ENCODE measurements around the gene PLEKHB2.
"Not testable (repeated sequence)": the region's sequence is repeated elsewhere in the genome, so short reads cannot be mapped to it uniquely, and the experiment has no call there.

The PLEKHB2 gene

GRCh38 chr2:131113566-131114227 lies 8.6 kb downstream of the PLEKHB2 start:
- Histone ChIP-seq H3K9me3 (ENCODE audit: control extremely low read depth in 1 of 5, control insufficient read depth in 4 of 5, insufficient read depth in 2 of 5, low read depth in 1 of 5, low read length in 4 of 5) (peaks cover 0 to 9% (median 2%) of the 10 kb centered on the region in 5 experiments), H3K27me3 (replicated peaks in 2 of 5; ENCODE audit: control insufficient read depth in 4 of 5, insufficient read depth in 5 of 5, low read length in 4 of 5) (no peaks in the 10 kb centered on the region), H3K4me3 (ENCODE audit: control insufficient read depth in 1 of 7, extremely low read depth in 1 of 7, insufficient read depth in 4 of 7, low read depth in 2 of 7, low read length in 6 of 7) (no peak overlapping the region), H3K27ac (ENCODE audit: insufficient read depth in 1 of 2, low read depth in 1 of 2, low read length in 2 of 2, poor library complexity in 1 of 2, severe bottlenecking in 2 of 2) (no peak overlapping the region), H3K36me3 (ENCODE audit: control insufficient read depth in 4 of 4, insufficient read depth in 4 of 4, low read length in 3 of 4) (peaks cover 0 to 27% (median 16%) of the 10 kb centered on the region in 4 experiments), H3K4me1 (ENCODE audit: control extremely low read depth in 1 of 4, control insufficient read depth in 4 of 4, insufficient read depth in 4 of 4, low read length in 3 of 4) (peaks cover 2 to 14% (median 10%) of the 10 kb centered on the region in 4 experiments)
- DNase-seq: no peak
- WGBS (ENCODE audit: insufficient coverage): 93% methylated on average over 6 of the region's 7 CpGs
- CTCF ChIA-PET: interaction anchor here (1.3 to 1.7 kb wide), 3 partner anchors 9 to 21 kb away, joined by 3 to 8 read pairs (median 4); partner anchors contain the start of gene PLEKHB2
- POLR2A ChIA-PET: no interaction called here

GRCh38 chr2:131114950-131115349 lies 9.8 kb downstream of the PLEKHB2 start:
- WGBS (ENCODE audit: insufficient coverage): 100% methylated on average over 3 of the region's 3 CpGs
- POLR2A ChIA-PET; H3K9me3 ChIP-seq (ENCODE audit: control extremely low read depth in 1 of 5, control insufficient read depth in 4 of 5, insufficient read depth in 2 of 5, low read depth in 1 of 5, low read length in 4 of 5); H3K27me3 ChIP-seq (replicated peaks in 2 of 5; ENCODE audit: control insufficient read depth in 4 of 5, insufficient read depth in 5 of 5, low read length in 4 of 5); H3K27ac ChIP-seq (ENCODE audit: insufficient read depth in 1 of 2, low read depth in 1 of 2, low read length in 2 of 2, poor library complexity in 1 of 2, severe bottlenecking in 2 of 2); H3K4me3 ChIP-seq (ENCODE audit: control insufficient read depth in 1 of 7, extremely low read depth in 1 of 7, insufficient read depth in 4 of 7, low read depth in 2 of 7, low read length in 6 of 7): not testable (repeated sequence)
- DNase-seq: peak in 2 of 3 donors; percentile 12 to 46
- peaks cover 0 to 22% (median 16%) of the 10 kb centered on the region in 4 experiments for H3K36me3 ChIP-seq (ENCODE audit: control insufficient read depth in 4 of 4, insufficient read depth in 4 of 4, low read length in 3 of 4)
- peaks cover 2 to 14% (median 10%) of the 10 kb centered on the region in 4 experiments for H3K4me1 ChIP-seq (ENCODE audit: control extremely low read depth in 1 of 4, control insufficient read depth in 4 of 4, insufficient read depth in 4 of 4, low read length in 3 of 4)
- CTCF ChIA-PET: interaction anchor here (1.3 kb wide), 1 partner anchor 8 kb away, joined by 3 read pairs; no protein-coding TSS in a partner anchor

- Histone ChIP-seq H3K27me3 (replicated peaks in 2 of 5; ENCODE audit: control insufficient read depth in 4 of 5, insufficient read depth in 5 of 5, low read length in 4 of 5) (no peaks in the 10 kb centered on the region), H3K36me3 (ENCODE audit: control insufficient read depth in 4 of 4, insufficient read depth in 4 of 4, low read length in 3 of 4) (peaks cover 0 to 24% (median 15%) of the 10 kb centered on the region in 4 experiments), H3K9me3 (ENCODE audit: control extremely low read depth in 1 of 5, control insufficient read depth in 4 of 5, insufficient read depth in 2 of 5, low read depth in 1 of 5, low read length in 4 of 5) (peaks cover 0 to 9% (median 2%) of the 10 kb centered on the region in 5 experiments), H3K27ac (ENCODE audit: insufficient read depth in 1 of 2, low read depth in 1 of 2, low read length in 2 of 2, poor library complexity in 1 of 2, severe bottlenecking in 2 of 2) (no peak overlapping the region), H3K4me3 (ENCODE audit: control insufficient read depth in 1 of 7, extremely low read depth in 1 of 7, insufficient read depth in 4 of 7, low read depth in 2 of 7, low read length in 6 of 7) (no peak overlapping the region), H3K4me1 (ENCODE audit: control extremely low read depth in 1 of 4, control insufficient read depth in 4 of 4, insufficient read depth in 4 of 4, low read length in 3 of 4) (peaks cover 2 to 14% (median 10%) of the 10 kb centered on the region in 4 experiments)
- CTCF ChIA-PET: interaction anchor here (1.3 kb wide), 1 partner anchor 9 kb away, joined by 3 read pairs; no protein-coding TSS in a partner anchor
- DNase-seq: no peak
- POLR2A ChIA-PET: no interaction called here
Measured at GRCh38 chr2:131115752-131116151, 10.6 kb downstream of the PLEKHB2 start.

- ChIA-PET POLR2A (no interaction called here), CTCF (no interaction called here)
- DNase-seq: no peak
- Histone ChIP-seq H3K36me3 (ENCODE audit: control insufficient read depth in 4 of 4, insufficient read depth in 4 of 4, low read length in 3 of 4) (peaks cover 2 to 55% (median 19%) of the 10 kb centered on the region in 4 experiments), H3K27ac (ENCODE audit: insufficient read depth in 1 of 2, low read depth in 1 of 2, low read length in 2 of 2, poor library complexity in 1 of 2, severe bottlenecking in 2 of 2) (no peak overlapping the region), H3K4me3 (ENCODE audit: control insufficient read depth in 1 of 7, extremely low read depth in 1 of 7, insufficient read depth in 4 of 7, low read depth in 2 of 7, low read length in 6 of 7) (no peak overlapping the region), H3K27me3 (replicated peaks in 2 of 5; ENCODE audit: control insufficient read depth in 4 of 5, insufficient read depth in 5 of 5, low read length in 4 of 5) (no peaks in the 10 kb centered on the region), H3K4me1 (ENCODE audit: control extremely low read depth in 1 of 4, control insufficient read depth in 4 of 4, insufficient read depth in 4 of 4, low read length in 3 of 4) (no peaks in the 10 kb centered on the region), H3K9me3 (ENCODE audit: control extremely low read depth in 1 of 5, control insufficient read depth in 4 of 5, insufficient read depth in 2 of 5, low read depth in 1 of 5, low read length in 4 of 5) (peaks cover 0 to 3% (median 0%) of the 10 kb centered on the region in 5 experiments)
- WGBS (ENCODE audit: insufficient coverage): 100% methylated on average over 2 of the region's 12 CpGs
Measured at GRCh38 chr2:131120815-131121317, 15.7 kb downstream of the PLEKHB2 start.

GRCh38 chr2:131121464-131121863 lies 16.3 kb downstream of the PLEKHB2 start:
- no peak for DNase-seq
- WGBS (ENCODE audit: insufficient coverage): 96% methylated on average over 4 of the region's 4 CpGs

GRCh38 chr2:131122496-131122895 lies 17.4 kb downstream of the PLEKHB2 start:
- POLR2A ChIA-PET: interaction anchor here (1.2 kb wide), 1 partner anchor 14 kb away, joined by 3 read pairs; no protein-coding TSS in a partner anchor
- CTCF ChIA-PET: interaction anchor here (1.4 to 1.7 kb wide), 2 partner anchors 11 to 16 kb away, joined by 3 read pairs; no protein-coding TSS in a partner anchor
- no peak for DNase-seq
- no peak overlapping the region for H3K4me3 ChIP-seq (ENCODE audit: control insufficient read depth in 1 of 7, extremely low read depth in 1 of 7, insufficient read depth in 4 of 7, low read depth in 2 of 7, low read length in 6 of 7)
- H3K4me1 ChIP-seq (ENCODE audit: control extremely low read depth in 1 of 4, control insufficient read depth in 4 of 4, insufficient read depth in 4 of 4, low read length in 3 of 4): no peaks in the 10 kb centered on the region
- no peak overlapping the region for H3K27ac ChIP-seq (ENCODE audit: insufficient read depth in 1 of 2, low read depth in 1 of 2, low read length in 2 of 2, poor library complexity in 1 of 2, severe bottlenecking in 2 of 2)
- peaks cover 4 to 56% (median 26%) of the 10 kb centered on the region in 4 experiments for H3K36me3 ChIP-seq (ENCODE audit: control insufficient read depth in 4 of 4, insufficient read depth in 4 of 4, low read length in 3 of 4)
- no peaks in the 10 kb centered on the region for H3K9me3 ChIP-seq (ENCODE audit: control extremely low read depth in 1 of 5, control insufficient read depth in 4 of 5, insufficient read depth in 2 of 5, low read depth in 1 of 5, low read length in 4 of 5)
- no peaks in the 10 kb centered on the region for H3K27me3 ChIP-seq (replicated peaks in 2 of 5; ENCODE audit: control insufficient read depth in 4 of 5, insufficient read depth in 5 of 5, low read length in 4 of 5)
- 98% methylated on average over 4 of the region's 4 CpGs for WGBS (ENCODE audit: insufficient coverage)

More at GRCh38 chr2:131121464-131121863, 16.3 kb downstream of the PLEKHB2 start:
- Histone ChIP-seq H3K27ac (ENCODE audit: insufficient read depth in 1 of 2, low read depth in 1 of 2, low read length in 2 of 2, poor library complexity in 1 of 2, severe bottlenecking in 2 of 2) (no peak overlapping the region), H3K27me3 (replicated peaks in 2 of 5; ENCODE audit: control insufficient read depth in 4 of 5, insufficient read depth in 5 of 5, low read length in 4 of 5) (no peaks in the 10 kb centered on the region), H3K36me3 (ENCODE audit: control insufficient read depth in 4 of 4, insufficient read depth in 4 of 4, low read length in 3 of 4) (peaks cover 2 to 53% (median 19%) of the 10 kb centered on the region in 4 experiments), H3K9me3 (ENCODE audit: control extremely low read depth in 1 of 5, control insufficient read depth in 4 of 5, insufficient read depth in 2 of 5, low read depth in 1 of 5, low read length in 4 of 5) (no peaks in the 10 kb centered on the region), H3K4me3 (ENCODE audit: control insufficient read depth in 1 of 7, extremely low read depth in 1 of 7, insufficient read depth in 4 of 7, low read depth in 2 of 7, low read length in 6 of 7) (no peak overlapping the region), H3K4me1 (ENCODE audit: control extremely low read depth in 1 of 4, control insufficient read depth in 4 of 4, insufficient read depth in 4 of 4, low read length in 3 of 4) (no peaks in the 10 kb centered on the region)
- CTCF ChIA-PET: no interaction called here
- POLR2A ChIA-PET: no interaction called here

GRCh38 chr2:131123192-131123591 lies 18.1 kb downstream of the PLEKHB2 start:
- no peaks in the 10 kb centered on the region for H3K27me3 ChIP-seq (replicated peaks in 2 of 5; ENCODE audit: control insufficient read depth in 4 of 5, insufficient read depth in 5 of 5, low read length in 4 of 5)
- WGBS (ENCODE audit: insufficient coverage): 97% methylated on average over 3 of the region's 3 CpGs
- H3K9me3 ChIP-seq (ENCODE audit: control extremely low read depth in 1 of 5, control insufficient read depth in 4 of 5, insufficient read depth in 2 of 5, low read depth in 1 of 5, low read length in 4 of 5): no peaks in the 10 kb centered on the region
- DNase-seq: no peak
- H3K4me3 ChIP-seq (ENCODE audit: control insufficient read depth in 1 of 7, extremely low read depth in 1 of 7, insufficient read depth in 4 of 7, low read depth in 2 of 7, low read length in 6 of 7): no peak overlapping the region
- POLR2A ChIA-PET: interaction anchor here (1.2 kb wide), 1 partner anchor 15 kb away, joined by 3 read pairs; no protein-coding TSS in a partner anchor
- no peak overlapping the region for H3K27ac ChIP-seq (ENCODE audit: insufficient read depth in 1 of 2, low read depth in 1 of 2, low read length in 2 of 2, poor library complexity in 1 of 2, severe bottlenecking in 2 of 2)
- CTCF ChIA-PET: interaction anchor here (1.4 to 1.7 kb wide), 2 partner anchors 11 to 17 kb away, joined by 3 read pairs; no protein-coding TSS in a partner anchor
- peaks cover 4 to 60% (median 31%) of the 10 kb centered on the region in 4 experiments for H3K36me3 ChIP-seq (ENCODE audit: control insufficient read depth in 4 of 4, insufficient read depth in 4 of 4, low read length in 3 of 4)
- H3K4me1 ChIP-seq (ENCODE audit: control extremely low read depth in 1 of 4, control insufficient read depth in 4 of 4, insufficient read depth in 4 of 4, low read length in 3 of 4): no peaks in the 10 kb centered on the region

Data from common myeloid progenitor, CD34-positive (primary cell).